Lower lobe of right lung (tissue), 2 donors: ENCODE results near the gene HES7. TPM values are rescaled to one million over a fixed set of nuclear protein-coding genes. Genes with fewer than 3 reads are reported as not detected.

Experiments used
- ATAC-seq, 2 donors: fragments of 200-7000 bp; cut with Tn5 transposase; one replicate each; pipeline ENCODE4 v1.9.1; 2020 to 2022; ENCODE audit warnings: mild to moderate bottlenecking in 2 of 2, moderate library complexity in 2 of 2
- DNase-seq: peaks from one replicate; pipeline ENCODE4 v3.0.0-alpha.2; 2020
- H3K27ac ChIP-seq: fragments of 200-600 bp; one replicate; pipeline ENCODE4 v1.8.0; 2022
- H3K27me3 ChIP-seq: fragments of 200-600 bp; one replicate; pipeline ENCODE4 v1.8.0; 2022; ENCODE audit warnings: low read depth
- H3K36me3 ChIP-seq: fragments of 200-600 bp; one replicate; pipeline ENCODE4 v1.8.0; 2022; ENCODE audit warnings: mild to moderate bottlenecking
- H3K4me1 ChIP-seq: fragments of 200-600 bp; one replicate; pipeline ENCODE4 v1.8.0; 2022
- H3K4me3 ChIP-seq: fragments of 200-600 bp; one replicate; pipeline ENCODE4 v1.8.0; 2022; ENCODE audit warnings: mild to moderate bottlenecking
- H3K9me3 ChIP-seq: fragments of 200-600 bp; one replicate; pipeline ENCODE4 v1.8.0; 2022
- CTCF ChIP-seq: fragments of 200-600 bp; IDR thresholded peaks from one replicate; pipeline ENCODE4 v1.8.0; 2022; ENCODE audit warnings: antibody characterized with exemption, mild to moderate bottlenecking
- intact Hi-C: fragments of 100-400 bp; cut with DNase I; formaldehyde crosslinking; loops from one replicate; pipeline ENCODE4 v1.11.0; 2022
- total RNA-seq: library from RNA; stranded (reverse); fragmentation: NEBNext Ultra II Directional; extraction: Animal tissue kit (Norgen Biotek cat#: 25700); gene quantifications from one replicate; pipeline ENCODE4 v1.2.1, GENCODE V29; 2021
- donor health status: DM: no; HTN: yes; CAD: no; lungs with severe emphysema.

HES7 gene
- total RNA-seq, 1 donor from 2014 or later: 0.21 TPM

DNA sequence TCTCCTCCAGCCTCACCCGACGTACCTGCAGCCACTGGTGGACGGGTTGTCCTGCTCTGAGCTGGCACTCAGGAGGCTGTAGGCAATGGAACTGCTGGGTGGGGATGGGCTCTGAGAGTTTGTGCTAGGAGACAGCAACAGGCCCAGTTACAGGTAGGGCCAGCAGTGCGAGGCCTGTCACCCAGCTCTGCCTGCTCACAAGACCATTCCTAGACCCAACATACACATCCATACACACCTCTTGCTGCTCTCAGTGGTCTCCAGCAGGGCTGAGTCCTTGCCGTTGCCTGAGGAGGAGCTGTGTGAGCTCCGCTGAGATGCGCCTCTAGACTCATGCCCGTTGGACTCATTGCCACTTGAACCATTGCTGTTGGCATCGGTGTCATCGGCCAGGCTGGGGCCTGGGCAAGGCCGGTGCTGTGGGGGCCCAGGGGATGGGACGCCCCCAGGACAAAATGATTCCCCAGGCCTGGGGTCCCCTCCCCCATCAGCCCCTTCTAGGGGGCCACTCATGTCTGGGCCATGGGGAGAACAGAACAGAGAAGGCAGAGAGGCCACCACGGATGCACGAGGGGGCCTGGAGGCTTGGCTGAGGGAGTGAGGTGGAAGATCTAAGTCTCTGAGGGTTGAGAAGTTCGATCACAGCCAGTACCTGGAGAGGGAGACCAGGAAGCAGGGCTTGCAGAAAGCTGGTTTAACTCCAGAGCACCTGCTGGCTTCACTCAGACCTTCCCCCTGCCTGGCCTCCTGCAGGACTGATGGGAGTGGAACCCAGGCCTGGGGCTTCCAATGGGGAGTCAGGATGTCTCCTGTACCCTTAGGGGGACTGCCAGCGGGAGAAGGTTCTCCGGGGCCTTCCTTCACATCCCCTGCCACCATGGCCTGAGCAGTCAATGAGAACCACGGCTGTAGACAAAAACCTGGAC lies 26.6 kb upstream of the HES7 start:
- DNase-seq (peak; percentile 45), ATAC-seq (no peak)
- intact Hi-C loops: no loop called here
- Histone ChIP-seq H3K9me3 (no peaks in the 10 kb centered on the region), H3K36me3 (peaks cover 66% of the 10 kb centered on the region), H3K27me3 (no peaks in the 10 kb centered on the region), H3K4me3 (peak overlapping the region; percentile 73), H3K27ac (peak overlapping the region; percentile 99), H3K4me1 (peaks cover 51% of the 10 kb centered on the region)
- no peak for TF ChIP-seq CTCF

- intact Hi-C loops: no loop called here
- Histone ChIP-seq H3K27ac (no peak overlapping the region), H3K36me3 (peaks cover 75% of the 10 kb centered on the region), H3K4me1 (peaks cover 48% of the 10 kb centered on the region), H3K9me3 (no peaks in the 10 kb centered on the region), H3K27me3 (no peaks in the 10 kb centered on the region), H3K4me3 (peak overlapping the region; percentile 73)
- no peak for TF ChIP-seq CTCF
- peak; percentile 52 for DNase-seq
- no peak for ATAC-seq
These were observed 25.7 kb upstream of the HES7 start for GRCh38 chr17:8149419-8150193.

DNA sequence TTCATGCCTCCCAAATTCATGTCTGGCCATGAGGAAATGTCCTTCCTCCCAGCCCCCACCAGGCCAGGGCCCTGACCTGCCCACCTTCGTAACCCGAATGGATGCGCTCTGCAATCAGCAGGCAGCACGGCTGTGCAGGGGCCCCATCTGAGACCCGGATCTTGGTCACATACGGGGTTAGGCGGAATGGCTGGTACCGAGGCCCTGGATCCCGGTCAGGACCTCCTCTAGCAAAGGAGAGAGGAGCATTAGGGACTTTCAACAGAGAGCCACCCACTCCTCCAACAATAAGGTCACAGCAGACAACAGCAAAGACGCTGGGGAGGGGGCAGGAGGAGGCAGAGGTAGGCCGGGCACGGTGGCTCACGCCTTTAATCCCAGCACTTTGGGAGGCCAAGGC lies 24.7 kb upstream of the HES7 start:
- H3K27ac ChIP-seq: peak overlapping the region; percentile 8

GRCh38 chr17:8147805-8148404 lies 24.0 kb upstream of the HES7 start:
- intact Hi-C loops: no loop called here
- DNase-seq (peak; percentile 40), ATAC-seq (no peak)
- no peak overlapping the region for H3K4me3 ChIP-seq
- no peaks in the 10 kb centered on the region for H3K27me3 ChIP-seq
- no peaks in the 10 kb centered on the region for H3K9me3 ChIP-seq
- H3K27ac ChIP-seq: peak overlapping the region; percentile 31
- H3K4me1 ChIP-seq: peaks cover 34% of the 10 kb centered on the region
- TF ChIP-seq CTCF: no peak
- H3K36me3 ChIP-seq: peaks cover 83% of the 10 kb centered on the region

More for the DNA sequence above, 24.7 kb upstream of the HES7 start:
- H3K27me3 ChIP-seq: no peaks in the 10 kb centered on the region
- no peak overlapping the region for H3K4me3 ChIP-seq
- peaks cover 41% of the 10 kb centered on the region for H3K4me1 ChIP-seq
- ATAC-seq (no peak), DNase-seq (peak; percentile 46)
- H3K9me3 ChIP-seq: no peaks in the 10 kb centered on the region
- intact Hi-C loops: no loop called here
- peaks cover 83% of the 10 kb centered on the region for H3K36me3 ChIP-seq
- TF ChIP-seq CTCF: no peak

DNA sequence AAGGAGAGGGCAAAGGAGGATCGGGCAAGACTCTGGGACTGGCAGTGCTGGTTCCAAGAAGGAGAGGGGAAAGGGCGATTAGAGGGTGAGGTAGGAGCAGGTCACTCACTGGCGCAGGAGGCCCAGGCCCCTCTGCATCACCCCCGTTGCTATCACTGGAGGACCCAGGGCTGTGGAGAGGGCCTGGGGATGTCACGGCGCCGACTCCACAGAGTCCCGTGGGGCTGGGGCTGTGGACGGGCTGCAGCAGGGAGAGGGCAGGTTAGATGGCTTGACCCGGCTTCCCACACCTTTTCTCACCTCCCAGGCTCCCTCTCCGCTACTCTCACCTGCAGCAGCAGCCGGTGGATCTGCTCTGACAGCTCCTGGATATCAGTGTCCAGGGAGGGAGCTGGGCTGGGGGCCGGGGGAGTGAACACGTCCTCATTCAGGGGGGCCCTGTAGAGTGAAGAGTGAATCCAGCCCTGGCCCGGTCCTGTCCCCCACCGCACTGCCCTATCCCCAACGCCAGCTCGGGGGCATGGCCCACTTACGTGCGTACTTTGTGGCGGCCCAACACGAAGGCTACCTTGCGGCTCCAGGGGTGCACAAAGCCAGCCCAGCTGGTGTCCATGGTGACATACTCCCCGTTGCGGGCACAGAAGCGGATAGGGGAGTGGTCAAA lies 23.4 kb upstream of the HES7 start:
- peak overlapping the region; percentile 31 for H3K27ac ChIP-seq

More for the DNA sequence above, 23.4 kb upstream of the HES7 start:
- ATAC-seq: no peak
- H3K36me3 ChIP-seq: peaks cover 88% of the 10 kb centered on the region
- TF ChIP-seq CTCF: no peak
- no peaks in the 10 kb centered on the region for H3K27me3 ChIP-seq
- peaks cover 29% of the 10 kb centered on the region for H3K4me1 ChIP-seq
- H3K9me3 ChIP-seq: no peaks in the 10 kb centered on the region
- intact Hi-C loops: no loop called here
- no peak overlapping the region for H3K4me3 ChIP-seq
- DNase-seq: peak; percentile 46
